Measurements from ENCODE around the gene SLMAP. TPM values are rescaled to one million over a fixed set of nuclear protein-coding genes. Genes with fewer than 3 reads are reported as not detected.
A peak's percentile ranks its signal among the peaks of the same experiment; 100 is the strongest.

The SLMAP gene
- total and polyA plus RNA-seq, 11 donors, result 96.4 to 534 (median 269) TPM

GRCh38 chr3:57911593-57911992 is 155.5 kb downstream of the SLMAP start:
- intact Hi-C loops (cut with DNase I), result loop anchor here in 1 of 10 donors (10.0 kb wide), 1 partner anchor 267 kb away; no protein-coding TSS in a partner anchor
- H3K27ac ChIP-seq, result peak overlapping the region in 1 of 12 donors; percentile 65
- TF ChIP-seq POLR2A (IDR thresholded peaks at IDR 0.05), result no peak
- TF ChIP-seq CTCF (IDR thresholded peaks at IDR 0.05), result no peak
- H3K27me3 ChIP-seq, result no peaks in the 10 kb centered on the region
- no peak for DNase-seq
- peaks cover 0 to 4% (median 0%) of the 10 kb centered on the region in 12 donors for H3K4me1 ChIP-seq
- no peaks in the 10 kb centered on the region for H3K9me3 ChIP-seq
- peaks cover 0 to 100% (median 89%) of the 10 kb centered on the region in 9 donors for H3K36me3 ChIP-seq
- 56 to 76% (median 65%) methylated on average over 2 of the region's 2 CpGs for WGBS, 4 donors
- ATAC-seq, result no peak
- H3K4me3 ChIP-seq, result no peak overlapping the region

GRCh38 chr3:57917601-57918000 is 161.5 kb downstream of the SLMAP start:
- WGBS, 4 donors, result 45 to 59% (median 51%) methylated on average over 1 of the region's 1 CpG
- Histone ChIP-seq H3K36me3 (peaks cover 2 to 100% (median 96%) of the 10 kb centered on the region in 9 donors), H3K4me3 (no peak overlapping the region), H3K9me3 (no peaks in the 10 kb centered on the region), H3K4me1 (peaks cover 0 to 8% (median 0%) of the 10 kb centered on the region in 12 donors), H3K27me3 (no peaks in the 10 kb centered on the region), H3K27ac (peak overlapping the region in 1 of 12 donors; percentile 21)
- no peak for ATAC-seq
- intact Hi-C loops (cut with DNase I), result loop anchor here in 1 of 10 donors (10.0 kb wide), 1 partner anchor 273 kb away; no protein-coding TSS in a partner anchor
- no peak for DNase-seq
- no peak for TF ChIP-seq CTCF (IDR thresholded peaks at IDR 0.05)
- no peak for TF ChIP-seq POLR2A (IDR thresholded peaks at IDR 0.05)

- Histone ChIP-seq H3K9me3 (no peaks in the 10 kb centered on the region), H3K4me3 (no peak overlapping the region), H3K4me1 (peaks cover 0 to 8% (median 0%) of the 10 kb centered on the region in 12 donors), H3K27ac (peak overlapping the region in 1 of 12 donors; percentile 21), H3K36me3 (peaks cover 2 to 100% (median 96%) of the 10 kb centered on the region in 9 donors), H3K27me3 (no peaks in the 10 kb centered on the region)
- ATAC-seq (no peak), DNase-seq (no peak)
- intact Hi-C loops (cut with DNase I), result loop anchor here in 1 of 10 donors (10.0 kb wide), 1 partner anchor 273 kb away; no protein-coding TSS in a partner anchor
- WGBS, 4 donors, result 83 to 90% (median 85%) methylated on average over 2 of the region's 2 CpGs
- TF ChIP-seq POLR2A (IDR thresholded peaks at IDR 0.05) (no peak), CTCF (IDR thresholded peaks at IDR 0.05) (no peak)
Observed at GRCh38 chr3:57918123-57918837, 162.2 kb downstream of the SLMAP start.

GRCh38 chr3:57919987-57920386 is 163.9 kb downstream of the SLMAP start:
- Histone ChIP-seq H3K36me3 (peaks cover 2 to 100% (median 97%) of the 10 kb centered on the region in 9 donors), H3K4me3 (no peak overlapping the region), H3K27ac (peak overlapping the region in 1 of 12 donors; percentile 53), H3K27me3 (no peaks in the 10 kb centered on the region), H3K4me1 (peaks cover 0 to 8% (median 0%) of the 10 kb centered on the region in 12 donors), H3K9me3 (no peaks in the 10 kb centered on the region)
- TF ChIP-seq POLR2A (IDR thresholded peaks at IDR 0.05), result no peak
- TF ChIP-seq CTCF (IDR thresholded peaks at IDR 0.05), result no peak
- intact Hi-C loops (cut with DNase I), result loop anchor here in 1 of 10 donors (10.0 kb wide), 1 partner anchor 275 kb away; no protein-coding TSS in a partner anchor
- DNase-seq, result no peak
- no peak for ATAC-seq
